SKM-1 treated with dmso at 0.1 percent for 144 hours (cell line): ENCODE measurements around the gene MAP1LC3B.
"Not testable (repeated sequence)": the region's sequence is repeated elsewhere in the genome, so short reads cannot be mapped to it uniquely, and the experiment has no call there.

Experiments used
- DNase-seq: peaks from one replicate; lab custom pipeline; 2025; ENCODE audit not compliant: unreplicated experiment; lab: John Stamatoyannopoulos, UW

The MAP1LC3B gene

GRCh38 chr16:87360862-87361610 is 31.1 kb upstream of the MAP1LC3B start:
- DNase-seq, result no peak

- DNase-seq, result no peak
Measured at GRCh38 chr16:87361916-87362619, 30.1 kb upstream of the MAP1LC3B start.

- DNase-seq, result not testable (repeated sequence)
Measured at GRCh38 chr16:87362828-87363559, 29.1 kb upstream of the MAP1LC3B start.

- no peak for DNase-seq
Measured at GRCh38 chr16:87363771-87364455, 28.2 kb upstream of the MAP1LC3B start.

- DNase-seq, result no peak
Measured at GRCh38 chr16:87365021-87365713, 27.0 kb upstream of the MAP1LC3B start.

GRCh38 chr16:87366288-87366687 is 25.8 kb upstream of the MAP1LC3B start:
- DNase-seq, result no peak

- DNase-seq, result no peak
Measured at GRCh38 chr16:87366930-87367329, 25.2 kb upstream of the MAP1LC3B start.

GRCh38 chr16:87367529-87367928 is 24.6 kb upstream of the MAP1LC3B start:
- DNase-seq, result no peak

- peak; percentile 80 for DNase-seq
Measured at GRCh38 chr16:87368029-87368770, 23.9 kb upstream of the MAP1LC3B start.

- DNase-seq, result no peak
Measured at GRCh38 chr16:87369117-87369765, 22.9 kb upstream of the MAP1LC3B start.

GRCh38 chr16:87369796-87370719 is 22.1 kb upstream of the MAP1LC3B start:
- no peak for DNase-seq

GRCh38 chr16:87371261-87371866 is 20.8 kb upstream of the MAP1LC3B start:
- DNase-seq, result no peak

GRCh38 chr16:87372305-87372704 is 19.8 kb upstream of the MAP1LC3B start:
- no peak for DNase-seq

- no peak for DNase-seq
Measured at GRCh38 chr16:87374313-87374712, 17.8 kb upstream of the MAP1LC3B start.

- no peak for DNase-seq
Measured at GRCh38 chr16:87375426-87376135, 16.6 kb upstream of the MAP1LC3B start.

GRCh38 chr16:87376660-87377059 is 15.5 kb upstream of the MAP1LC3B start:
- DNase-seq, result no peak

- DNase-seq, result not testable (repeated sequence)
Measured at GRCh38 chr16:87379312-87379752, 12.8 kb upstream of the MAP1LC3B start.
